ENCODE measurements around the gene AMTN. TPM values are rescaled to one million over a fixed set of nuclear protein-coding genes. Genes with fewer than 3 reads are reported as not detected.

The AMTN gene
- total RNA-seq, 3 donors from 2014 or later, result not detected

GRCh38 chr4:70518716-70519115 lies 347 bp downstream of the AMTN start:
- intact Hi-C loops (cut with DNase I; ENCODE audit: low total_unique reads), result loop anchor here (5.0 kb wide), 1 partner anchor 634 kb away; no protein-coding TSS in a partner anchor
- DNase-seq (ENCODE audit: low spot score in 2 of 2), result no peak
- Histone ChIP-seq H3K27ac (no peak overlapping the region), H3K9me3 (no peaks in the 10 kb centered on the region), H3K27me3 (no peaks in the 10 kb centered on the region), H3K4me3 (no peak overlapping the region), H3K36me3 (no peaks in the 10 kb centered on the region), H3K4me1 (no peaks in the 10 kb centered on the region)
- TF ChIP-seq CTCF (IDR thresholded peaks at IDR 0.05) (no peak), POLR2A (IDR thresholded peaks at IDR 0.05) (no peak), POLR2AphosphoS5 (IDR thresholded peaks at IDR 0.05) (no peak)

- H3K27ac ChIP-seq, result no peak overlapping the region
- no peaks in the 10 kb centered on the region for H3K27me3 ChIP-seq
- DNase-seq (ENCODE audit: low spot score in 2 of 2), result no peak
- no peak overlapping the region for H3K4me3 ChIP-seq
- no peaks in the 10 kb centered on the region for H3K4me1 ChIP-seq
- no peaks in the 10 kb centered on the region for H3K36me3 ChIP-seq
- TF ChIP-seq POLR2AphosphoS5 (IDR thresholded peaks at IDR 0.05) (no peak), POLR2A (IDR thresholded peaks at IDR 0.05) (no peak), CTCF (IDR thresholded peaks at IDR 0.05) (no peak)
- H3K9me3 ChIP-seq, result no peaks in the 10 kb centered on the region
- intact Hi-C loops (cut with DNase I; ENCODE audit: low total_unique reads), result no loop called here
Observed at GRCh38 chr4:70522626-70523025, 4.3 kb downstream of the AMTN start.

- intact Hi-C loops (cut with DNase I; ENCODE audit: low total_unique reads), result no loop called here
- Histone ChIP-seq H3K4me3 (no peak overlapping the region), H3K27me3 (no peaks in the 10 kb centered on the region), H3K4me1 (no peaks in the 10 kb centered on the region), H3K36me3 (no peaks in the 10 kb centered on the region), H3K9me3 (no peaks in the 10 kb centered on the region), H3K27ac (no peak overlapping the region)
- no peak for TF ChIP-seq POLR2A (IDR thresholded peaks at IDR 0.05)
- TF ChIP-seq CTCF (IDR thresholded peaks at IDR 0.05), result no peak
- TF ChIP-seq POLR2AphosphoS5 (IDR thresholded peaks at IDR 0.05), result no peak
- no peak for DNase-seq (ENCODE audit: low spot score in 2 of 2)
Observed at GRCh38 chr4:70530997-70531396, 12.6 kb downstream of the AMTN start.

- Histone ChIP-seq H3K4me3 (no peak overlapping the region), H3K27me3 (no peaks in the 10 kb centered on the region), H3K36me3 (no peaks in the 10 kb centered on the region), H3K9me3 (no peaks in the 10 kb centered on the region), H3K27ac (no peak overlapping the region), H3K4me1 (no peaks in the 10 kb centered on the region)
- intact Hi-C loops (cut with DNase I; ENCODE audit: low total_unique reads), result no loop called here
- no peak for DNase-seq (ENCODE audit: low spot score in 2 of 2)
- no peak for TF ChIP-seq POLR2AphosphoS5 (IDR thresholded peaks at IDR 0.05)
- TF ChIP-seq POLR2A (IDR thresholded peaks at IDR 0.05), result no peak
- no peak for TF ChIP-seq CTCF (IDR thresholded peaks at IDR 0.05)
Observed at GRCh38 chr4:70531981-70532380, 13.6 kb downstream of the AMTN start.

- intact Hi-C loops (cut with DNase I; ENCODE audit: low total_unique reads), result no loop called here
- H3K4me3 ChIP-seq, result no peak overlapping the region
- H3K27ac ChIP-seq, result no peak overlapping the region
- DNase-seq (ENCODE audit: low spot score in 2 of 2), result no peak
- TF ChIP-seq POLR2A (IDR thresholded peaks at IDR 0.05) (no peak), CTCF (IDR thresholded peaks at IDR 0.05) (no peak), POLR2AphosphoS5 (IDR thresholded peaks at IDR 0.05) (no peak)
- no peaks in the 10 kb centered on the region for H3K9me3 ChIP-seq
- H3K27me3 ChIP-seq, result no peaks in the 10 kb centered on the region
- no peaks in the 10 kb centered on the region for H3K36me3 ChIP-seq
- no peaks in the 10 kb centered on the region for H3K4me1 ChIP-seq
Observed at GRCh38 chr4:70533211-70533610, 14.8 kb downstream of the AMTN start.

Measured in breast epithelium (tissue), 4 donors.